ENCODE data around the gene TMEM258. TPM values are rescaled to one million over a fixed set of nuclear protein-coding genes. Genes with fewer than 3 reads are reported as not detected.

TMEM258 gene
- total and polyA plus RNA-seq, 2 of the 4 experiments (the other 2 are of a cell fraction), result 107 to 280 TPM

DNA sequence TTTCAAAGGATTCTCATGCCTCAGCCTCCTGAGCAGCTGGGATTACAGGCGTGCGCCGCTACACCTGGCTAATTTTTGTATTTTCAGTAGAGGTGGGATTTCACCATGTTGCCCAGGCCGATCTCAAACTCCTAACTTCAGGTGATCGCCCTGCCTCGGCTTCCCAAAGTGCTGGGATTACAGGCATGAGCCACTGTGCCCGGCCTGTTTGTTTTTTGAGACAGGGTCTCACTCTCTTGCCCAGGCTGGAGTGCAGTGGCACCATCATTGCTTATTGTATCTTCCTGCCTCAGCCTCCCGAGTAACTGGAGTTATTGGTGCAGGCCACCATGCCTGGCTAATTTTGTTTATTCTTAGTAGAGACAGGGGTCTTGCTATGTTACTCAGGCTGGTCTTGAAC, 43.8 kb upstream of the TMEM258 start:
- peaks cover 7% of the 10 kb centered on the region; the same call in 1 of the 2 replicates for H3K4me1 ChIP-seq (ENCODE audit: control insufficient read depth, insufficient read depth, low read length)
- no peak overlapping the region for H2AK5ac ChIP-seq (ENCODE audit: low read depth, low read length)
- no peak overlapping the region for H2AFZ ChIP-seq (replicated peaks; ENCODE audit: low read length, poor library complexity)
- ChIA-PET POLR2A (ENCODE audit: unreplicated experiment) (no interaction called here), CTCF (no interaction called here)
- peaks cover 19% of the 10 kb centered on the region for H3K9me1 ChIP-seq (ENCODE audit: insufficient read depth, low read length)
- no peaks in the 10 kb centered on the region for H3K9me3 ChIP-seq (ENCODE audit: control insufficient read depth, insufficient read depth, low read length)
- no peak overlapping the region for H3K56ac ChIP-seq (ENCODE audit: extremely low read depth, insufficient read depth, low read length)
- no peak overlapping the region for H2BK120ac ChIP-seq (ENCODE audit: low read depth, low read length)
- H4K20me1 ChIP-seq (ENCODE audit: insufficient read depth, low read length), result peaks cover 40% of the 10 kb centered on the region; the same call in 1 of the 2 replicates
- H3K4me3 ChIP-seq (ENCODE audit: insufficient read depth, low read depth, low read length), result no peak overlapping the region
- H3K36me3 ChIP-seq (ENCODE audit: control insufficient read depth, insufficient read depth, low read length), result peaks cover 26% of the 10 kb centered on the region
- no peak overlapping the region for H4K5ac ChIP-seq (ENCODE audit: low read depth, low read length)
- dilution Hi-C loops (cut with HindIII; ENCODE audit: low sequenced_read_pairs, unreplicated experiment), result no loop called here
- H3K23ac ChIP-seq (ENCODE audit: low read depth, low read length), result no peak overlapping the region
- no peak overlapping the region for H3K4me2 ChIP-seq (ENCODE audit: low read depth, low read length)
- no peak overlapping the region for H2BK5ac ChIP-seq (ENCODE audit: low read depth, low read length, poor library complexity, severe bottlenecking)
- no peak overlapping the region for H2BK15ac ChIP-seq (ENCODE audit: low read depth, low read length)
- no peaks in the 10 kb centered on the region for H3K27me3 ChIP-seq (ENCODE audit: control insufficient read depth, insufficient read depth, low read length)
- 60% methylated on average over 1 of the region's 8 CpGs; no CpG with 5 or more reads in 1 of the 2 experiments for WGBS, 2 experiments (ENCODE audit: extremely low coverage in 2 of 2, insufficient read length in 1 of 2)
- no peak overlapping the region for H4K8ac ChIP-seq (ENCODE audit: low read depth in 2 of 2, low read length in 2 of 2)
- no peak overlapping the region for H3K9ac ChIP-seq (ENCODE audit: low read depth, low read length)
- H3K79me1 ChIP-seq (ENCODE audit: low read depth in 1 of 2, low read length in 2 of 2), result peaks cover 8 to 68% of the 10 kb centered on the region in 2 experiments; a peak in 3 of 4 replicates
- BruUV-seq (replicated peaks), result no TSS peak
- no peak overlapping the region for H3K27ac ChIP-seq (ENCODE audit: insufficient read depth, low read length)
- H3K4ac ChIP-seq (ENCODE audit: low read depth, low read length), result no peak overlapping the region
- no peak for TF ChIP-seq FOS (IDR thresholded peaks at IDR 0.05; ENCODE audit: low read depth, low read length)
- H3K18ac ChIP-seq (ENCODE audit: low read depth, low read length), result no peak overlapping the region
- no peak overlapping the region for H2BK20ac ChIP-seq (ENCODE audit: low read depth, low read length)
- no peak overlapping the region for H3K14ac ChIP-seq (replicated peaks; ENCODE audit: low read depth, low read length)
- H4K91ac ChIP-seq (ENCODE audit: insufficient read depth, low read depth, low read length), result no peak overlapping the region
- no peak overlapping the region for H2AK9ac ChIP-seq (replicated peaks; ENCODE audit: low read depth, low read length, poor library complexity)
- DNase-seq, result no peak
- no peak for ATAC-seq (ENCODE audit: low read depth)
- in situ Hi-C loops (cut with MboI; ENCODE audit: low sequenced_read_pairs), result no loop called here
- intact Hi-C loops (cut with micrococcal nuclease), result no loop called here

All from IMR-90 (cell line).